ENCODE data around the gene FADS3.

- TF ChIP-seq POLR2AphosphoS5 (IDR thresholded peaks at IDR 0.05; ENCODE audit: low read depth, low read length) (no peak), TAF1 (IDR thresholded peaks at IDR 0.05; ENCODE audit: low read depth, low read length) (no peak), POLR2A (IDR thresholded peaks at IDR 0.05; ENCODE audit: low read depth, low read length) (no peak), SPI1 (IDR thresholded peaks at IDR 0.05; ENCODE audit: low read depth, low read length) (no peak)
Measured at GRCh38 chr11:61873588-61874376, 17.6 kb downstream of the FADS3 start.
